HEK293 (cell line): Measurements from ENCODE around the gene EMCN.

Experiments used
- CTCF ChIA-PET: fragments of 350-600 bp; formaldehyde crosslinking; extraction: SDS; loops from one replicate; lab custom pipeline; 2021; ENCODE audit warnings: antibody characterized with exemption; lab: Yijun Ruan, JAX
- POLR2A ChIA-PET: fragments of 300-600 bp; formaldehyde crosslinking; extraction: SDS; loops from one replicate; lab custom pipeline; 2020; ENCODE audit warnings: antibody characterized with exemption, inconsistent platforms; lab: Yijun Ruan, JAX
- H3K27ac ChIP-seq: fragments of 200-500 bp; sonication (Bioruptor generic); 2 replicates; pipeline ENCODE4 v1.5.1; 2014; ENCODE audit warnings: low read depth, low read length, control low read depth, inconsistent platforms; ENCODE audit errors: extremely low read depth
- H3K36me3 ChIP-seq, 2 experiments: fragments of 200-500 bp in 1 of 2; sonication (Bioruptor generic) in 1 of 2; 1 replicate in 1 of 2; 2 replicates in 1 of 2; pipeline ENCODE4 v1.5.1; 2014 to 2017; ENCODE audit warnings: inconsistent platforms in 2 of 2, low read length in 2 of 2; ENCODE audit not compliant: control insufficient read depth in 2 of 2, insufficient read depth in 1 of 2
- H3K4me1 ChIP-seq: fragments of 200-500 bp; sonication (Bioruptor generic); 2 replicates; pipeline ENCODE4 v1.5.1; 2014; ENCODE audit warnings: mild to moderate bottlenecking, low read length, inconsistent platforms; ENCODE audit not compliant: control insufficient read depth, insufficient read depth
- H3K4me3 ChIP-seq: 2 replicates; pipeline ENCODE4 v1.5.1; 2011; ENCODE audit warnings: low read depth, mild to moderate bottlenecking, control low read depth, low read length, moderate library complexity
- H3K9me3 ChIP-seq: fragments of 200-500 bp; sonication (Bioruptor generic); 2 replicates; pipeline ENCODE4 v1.5.1; 2014; ENCODE audit warnings: low read depth, low read length, inconsistent platforms; ENCODE audit not compliant: control insufficient read depth, insufficient read depth
- AEBP2 ChIP-seq: fragments of 450-650 bp; formaldehyde crosslinking; IDR thresholded peaks from 2 replicates; pipeline ENCODE4 v1.5.1; 2016; ENCODE audit warnings: missing biosample characterization, missing genetic modification characterization, borderline replicate concordance
- GLIS1 ChIP-seq: fragments of 450-650 bp; formaldehyde crosslinking; IDR thresholded peaks from 2 replicates; pipeline ENCODE4 v1.5.1; 2016; ENCODE audit warnings: missing biosample characterization, missing genetic modification characterization
- KLF10 ChIP-seq: fragments of 450-650 bp; IDR thresholded peaks from 2 replicates; pipeline ENCODE4 v1.5.1; 2018; ENCODE audit warnings: missing biosample characterization, mild to moderate bottlenecking, missing genetic modification characterization
- KLF16 ChIP-seq: fragments of 450-650 bp; formaldehyde crosslinking; IDR thresholded peaks from 2 replicates; pipeline ENCODE4 v1.5.1; 2017; ENCODE audit warnings: missing biosample characterization, missing genetic modification characterization
- MEIS1 ChIP-seq: sonication (generic); formaldehyde crosslinking; IDR thresholded peaks from 2 replicates; pipeline ENCODE4 v1.8.1; 2022; ENCODE audit warnings: missing genetic modification reagents, mild to moderate bottlenecking, borderline replicate concordance
- PRDM1 ChIP-seq: fragments of 450-650 bp; formaldehyde crosslinking; IDR thresholded peaks from 2 replicates; pipeline ENCODE4; 2016; ENCODE audit warnings: missing biosample characterization, missing genetic modification characterization
- TCF7L2 ChIP-seq: IDR thresholded peaks from 2 replicates; pipeline ENCODE4 v1.6.1; 2011; ENCODE audit warnings: low read depth, mild to moderate bottlenecking, inconsistent platforms, low read length, moderate library complexity, borderline replicate concordance
- ZBTB26 ChIP-seq: fragments of 450-650 bp; formaldehyde crosslinking; optimal IDR thresholded peaks from 2 replicates; pipeline ENCODE3; 2016; ENCODE audit warnings: missing biosample characterization, mild to moderate bottlenecking, missing genetic modification characterization
- ZFP69B ChIP-seq: fragments of 450-650 bp; formaldehyde crosslinking; IDR thresholded peaks from 2 replicates; pipeline ENCODE4 v1.5.1; 2016; ENCODE audit warnings: missing biosample characterization, missing genetic modification characterization
- ZNF140 ChIP-seq: fragments of 450-650 bp; formaldehyde crosslinking; IDR thresholded peaks from 2 replicates; pipeline ENCODE4 v1.5.1; 2016; ENCODE audit warnings: missing biosample characterization, missing genetic modification characterization
- ZNF202 ChIP-seq: fragments of 450-650 bp; formaldehyde crosslinking; IDR thresholded peaks from 2 replicates; pipeline ENCODE4 v1.5.1; 2016; ENCODE audit warnings: missing biosample characterization, missing genetic modification characterization, borderline replicate concordance
- ZNF223 ChIP-seq: fragments of 450-650 bp; formaldehyde crosslinking; IDR thresholded peaks from 2 replicates; pipeline ENCODE4 v1.5.1; 2016; ENCODE audit warnings: missing biosample characterization, missing genetic modification characterization
- ZNF248 ChIP-seq: fragments of 450-650 bp; formaldehyde crosslinking; IDR thresholded peaks from 2 replicates; pipeline ENCODE4 v1.5.1; 2017; ENCODE audit warnings: missing biosample characterization, missing genetic modification characterization
- ZNF350 ChIP-seq: fragments of 450-650 bp; formaldehyde crosslinking; IDR thresholded peaks from 2 replicates; pipeline ENCODE4 v1.5.0; 2017; ENCODE audit warnings: missing biosample characterization, mild to moderate bottlenecking, missing genetic modification characterization
- ZNF510 ChIP-seq: fragments of 450-650 bp; formaldehyde crosslinking; IDR thresholded peaks from 2 replicates; pipeline ENCODE4 v1.5.1; 2018; ENCODE audit warnings: mild to moderate bottlenecking, missing genetic modification characterization, missing biosample characterization; ENCODE audit not compliant: insufficient replicate concordance
- ZNF777 ChIP-seq: fragments of 450-650 bp; formaldehyde crosslinking; IDR thresholded peaks from 2 replicates; pipeline ENCODE4 v1.5.1; 2017; ENCODE audit warnings: missing biosample characterization, missing genetic modification characterization, borderline replicate concordance
- TF ChIP-seq, protein P1 (sequence below): fragments of 450-650 bp; formaldehyde crosslinking; IDR thresholded peaks from 2 replicates; pipeline ENCODE4 v1.5.1; 2016; ENCODE audit warnings: missing biosample characterization, missing genetic modification characterization
- TF ChIP-seq, protein P2 (sequence below): fragments of 450-650 bp; formaldehyde crosslinking; IDR thresholded peaks from 2 replicates; pipeline ENCODE4 v1.5.1; 2016; ENCODE audit warnings: missing biosample characterization, missing genetic modification characterization

Gene EMCN

DNA sequence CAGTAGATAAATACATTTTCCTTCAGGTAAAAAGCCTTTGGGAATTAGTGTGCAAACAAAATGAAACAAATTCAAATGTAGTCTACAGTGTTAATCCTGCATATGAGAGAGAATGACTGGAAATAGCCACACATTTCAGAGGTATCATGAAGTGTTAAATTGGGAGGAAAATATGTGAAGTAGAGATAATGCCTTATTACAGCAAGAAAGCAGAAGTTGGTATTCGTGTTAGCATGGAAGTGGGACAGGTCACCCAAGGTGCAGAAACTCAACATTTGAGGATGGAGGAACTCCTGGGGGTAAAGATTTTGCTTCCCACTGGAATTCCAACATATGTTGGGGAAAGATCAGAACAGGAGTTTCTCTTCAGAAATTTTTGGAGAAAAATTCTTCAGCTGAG is 51.3 kb downstream of the EMCN start (continued):
- TF ChIP-seq ZNF202 (tag by site-specific recombination): no peak

- TF ChIP-seq ZNF510 (no peak), ZNF350 (tag by site-specific recombination) (no peak), AEBP2 (tag by site-specific recombination) (no peak), GLIS1 (tag by site-specific recombination) (no peak), ZNF777 (tag by site-specific recombination) (no peak), ZNF140 (no peak), ZFP69B (tag by site-specific recombination) (no peak), ZBTB26 (no peak), ZNF223 (tag by site-specific recombination) (no peak), PRDM1 (tag by site-specific recombination) (no peak), MEIS1 (no peak), KLF16 (tag by site-specific recombination) (no peak), ZNF248 (tag by site-specific recombination) (no peak), TCF7L2 (no peak), KLF10 (tag by site-specific recombination) (no peak)
- TF ChIP-seq, protein P1, sequence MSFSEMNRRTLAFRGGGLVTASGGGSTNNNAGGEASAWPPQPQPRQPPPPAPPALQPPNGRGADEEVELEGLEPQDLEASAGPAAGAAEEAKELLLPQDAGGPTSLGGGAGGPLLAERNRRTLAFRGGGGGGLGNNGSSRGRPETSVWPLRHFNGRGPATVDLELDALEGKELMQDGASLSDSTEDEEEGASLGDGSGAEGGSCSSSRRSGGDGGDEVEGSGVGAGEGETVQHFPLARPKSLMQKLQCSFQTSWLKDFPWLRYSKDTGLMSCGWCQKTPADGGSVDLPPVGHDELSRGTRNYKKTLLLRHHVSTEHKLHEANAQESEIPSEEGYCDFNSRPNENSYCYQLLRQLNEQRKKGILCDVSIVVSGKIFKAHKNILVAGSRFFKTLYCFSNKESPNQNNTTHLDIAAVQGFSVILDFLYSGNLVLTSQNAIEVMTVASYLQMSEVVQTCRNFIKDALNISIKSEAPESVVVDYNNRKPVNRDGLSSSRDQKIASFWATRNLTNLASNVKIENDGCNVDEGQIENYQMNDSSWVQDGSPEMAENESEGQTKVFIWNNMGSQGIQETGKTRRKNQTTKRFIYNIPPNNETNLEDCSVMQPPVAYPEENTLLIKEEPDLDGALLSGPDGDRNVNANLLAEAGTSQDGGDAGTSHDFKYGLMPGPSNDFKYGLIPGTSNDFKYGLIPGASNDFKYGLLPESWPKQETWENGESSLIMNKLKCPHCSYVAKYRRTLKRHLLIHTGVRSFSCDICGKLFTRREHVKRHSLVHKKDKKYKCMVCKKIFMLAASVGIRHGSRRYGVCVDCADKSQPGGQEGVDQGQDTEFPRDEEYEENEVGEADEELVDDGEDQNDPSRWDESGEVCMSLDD: no peak
- TF ChIP-seq, protein P2, sequence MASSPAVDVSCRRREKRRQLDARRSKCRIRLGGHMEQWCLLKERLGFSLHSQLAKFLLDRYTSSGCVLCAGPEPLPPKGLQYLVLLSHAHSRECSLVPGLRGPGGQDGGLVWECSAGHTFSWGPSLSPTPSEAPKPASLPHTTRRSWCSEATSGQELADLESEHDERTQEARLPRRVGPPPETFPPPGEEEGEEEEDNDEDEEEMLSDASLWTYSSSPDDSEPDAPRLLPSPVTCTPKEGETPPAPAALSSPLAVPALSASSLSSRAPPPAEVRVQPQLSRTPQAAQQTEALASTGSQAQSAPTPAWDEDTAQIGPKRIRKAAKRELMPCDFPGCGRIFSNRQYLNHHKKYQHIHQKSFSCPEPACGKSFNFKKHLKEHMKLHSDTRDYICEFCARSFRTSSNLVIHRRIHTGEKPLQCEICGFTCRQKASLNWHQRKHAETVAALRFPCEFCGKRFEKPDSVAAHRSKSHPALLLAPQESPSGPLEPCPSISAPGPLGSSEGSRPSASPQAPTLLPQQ: no peak
- Histone ChIP-seq H3K27ac (no peak overlapping the region), H3K4me3 (no peak overlapping the region), H3K4me1 (no peaks in the 10 kb centered on the region), H3K9me3 (no peaks in the 10 kb centered on the region), H3K36me3 (no peaks in the 10 kb centered on the region)
- ChIA-PET CTCF (no interaction called here), POLR2A (no interaction called here)
These were observed 55.8 kb downstream of the EMCN start for GRCh38 chr4:100461807-100462605.
